Thyroid gland (tissue), 4 donors: ENCODE results near the gene ZNF385B.

ENCODE experiments used
- POLR2A ChIP-seq, 2 donors: fragments of 450-650 bp; IDR thresholded peaks; one replicate each; pipeline ENCODE4 v1.6.1; 2017; ENCODE audit warnings: antibody characterized with exemption in 2 of 2, mild to moderate bottlenecking in 2 of 2, moderate library complexity in 1 of 2
- TF ChIP-seq, protein P1 (sequence below), 6 experiments: fragments of 200-600 bp in 3 of 6; fragments of 450-650 bp in 3 of 6; sonication (generic) in 3 of 6; IDR thresholded peaks; one replicate each; pipeline ENCODE4 v1.5.1; 2016 to 2019; ENCODE audit warnings: antibody characterized with exemption in 6 of 6, mild to moderate bottlenecking in 2 of 6, inconsistent platforms in 1 of 6, moderate library complexity in 1 of 6

DNA sequence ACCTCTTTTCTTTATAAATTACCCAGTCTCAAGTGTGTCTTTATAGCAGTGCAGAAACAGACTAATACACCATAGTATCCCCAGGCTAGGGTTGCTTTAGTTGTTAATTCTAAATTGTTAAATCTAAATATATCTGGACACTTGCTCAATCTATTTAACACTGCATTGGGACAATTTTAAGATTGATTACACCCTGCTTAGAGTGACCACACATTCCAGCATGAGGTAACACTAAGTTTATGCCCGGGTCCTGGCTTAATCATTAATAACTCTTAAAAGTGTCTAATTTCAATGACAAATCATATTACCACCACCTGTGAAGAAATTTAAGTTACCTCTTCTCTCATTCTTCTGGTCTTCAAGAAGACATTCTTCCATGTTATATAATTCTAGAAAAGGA, 131.4 kb downstream of the ZNF385B start:
- TF ChIP-seq, protein P1, sequence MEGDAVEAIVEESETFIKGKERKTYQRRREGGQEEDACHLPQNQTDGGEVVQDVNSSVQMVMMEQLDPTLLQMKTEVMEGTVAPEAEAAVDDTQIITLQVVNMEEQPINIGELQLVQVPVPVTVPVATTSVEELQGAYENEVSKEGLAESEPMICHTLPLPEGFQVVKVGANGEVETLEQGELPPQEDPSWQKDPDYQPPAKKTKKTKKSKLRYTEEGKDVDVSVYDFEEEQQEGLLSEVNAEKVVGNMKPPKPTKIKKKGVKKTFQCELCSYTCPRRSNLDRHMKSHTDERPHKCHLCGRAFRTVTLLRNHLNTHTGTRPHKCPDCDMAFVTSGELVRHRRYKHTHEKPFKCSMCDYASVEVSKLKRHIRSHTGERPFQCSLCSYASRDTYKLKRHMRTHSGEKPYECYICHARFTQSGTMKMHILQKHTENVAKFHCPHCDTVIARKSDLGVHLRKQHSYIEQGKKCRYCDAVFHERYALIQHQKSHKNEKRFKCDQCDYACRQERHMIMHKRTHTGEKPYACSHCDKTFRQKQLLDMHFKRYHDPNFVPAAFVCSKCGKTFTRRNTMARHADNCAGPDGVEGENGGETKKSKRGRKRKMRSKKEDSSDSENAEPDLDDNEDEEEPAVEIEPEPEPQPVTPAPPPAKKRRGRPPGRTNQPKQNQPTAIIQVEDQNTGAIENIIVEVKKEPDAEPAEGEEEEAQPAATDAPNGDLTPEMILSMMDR (IDR thresholded peaks at IDR 0.05): no peak
- no peak for TF ChIP-seq POLR2A (IDR thresholded peaks at IDR 0.05)
